HepG2 (cell line): ENCODE measurements around the gene NOXO1. TPM values are rescaled to one million over a fixed set of nuclear protein-coding genes. Genes with fewer than 3 reads are reported as not detected.

Experiments used
- ATAC-seq: fragments of 200-7000 bp; cut with Tn5 transposase; 3 replicates; pipeline ENCODE4 v1.9.1; 2020; ENCODE audit warnings: mild to moderate bottlenecking, moderate library complexity
- BruUV-seq: library from RNA; stranded (reverse); fragments of 400-500 nt; replicated peaks from 2 replicates; lab custom pipeline; 2021; lab: Mats Ljungman, UMichigan
- CTCF ChIA-PET: fragments of 300-600 bp; formaldehyde crosslinking; extraction: SDS; loops from one replicate; lab custom pipeline; 2021; ENCODE audit warnings: low total read pairs, inconsistent platforms, low intra/inter-chr PET ratio; lab: Yijun Ruan, JAX
- POLR2A ChIA-PET: fragments of 350-600 bp; sonication (Branson Sonifier 250); formaldehyde crosslinking; loops from one replicate; lab custom pipeline; 2020; ENCODE audit warnings: antibody characterized with exemption, inconsistent platforms; lab: Yijun Ruan, JAX
- DNase-seq: peaks from one replicate; pipeline ENCODE4 v3.0.0-alpha.2; 2015; ENCODE audit warnings: low spot score
- FAIRE-seq: peaks from 3 replicates; lab custom pipeline; 2011; peaks lifted over from hg19 to GRCh38; lab: Jason Lieb, UNC
- H2AFZ ChIP-seq: one replicate; pipeline ENCODE4 v1.6.1; 2011; ENCODE audit warnings: low read length, inconsistent platforms
- H3K27ac ChIP-seq: fragments of 300-600 bp; 3 replicates; pipeline ENCODE4 v1.8.0; 2011; ENCODE audit warnings: mixed run types, mild to moderate bottlenecking, mixed read lengths, low read length, inconsistent platforms; ENCODE audit not compliant: insufficient read depth; ENCODE audit errors: extremely low read length
- H3K27me3 ChIP-seq, 2 experiments: fragments of 200-600 bp in 1 of 2; 2 replicates in 1 of 2; 3 replicates in 1 of 2; pipeline versions ENCODE4 v1.6.0 to v1.8.0; 2011; ENCODE audit warnings: low read length in 2 of 2, mild to moderate bottlenecking in 2 of 2, moderate library complexity in 2 of 2, inconsistent platforms in 1 of 2; ENCODE audit not compliant: insufficient read depth in 2 of 2, control insufficient read depth in 1 of 2
- H3K36me3 ChIP-seq, 2 experiments: fragments of 200-600 bp in 1 of 2; replicated peaks in 1 of 2; 2 replicates in 1 of 2; 3 replicates in 1 of 2; pipeline versions ENCODE4 v1.5.1 to v1.8.0; 2011; ENCODE audit warnings: low read length in 2 of 2, inconsistent platforms in 1 of 2; ENCODE audit not compliant: insufficient read depth in 2 of 2, control insufficient read depth in 1 of 2
- H3K4me1 ChIP-seq: 2 replicates; pipeline ENCODE4 v1.5.1; 2012; ENCODE audit warnings: low read length, inconsistent platforms; ENCODE audit not compliant: insufficient read depth
- H3K4me2 ChIP-seq: 2 replicates; pipeline ENCODE4 v1.6.0; 2011; ENCODE audit warnings: low read depth, low read length, inconsistent platforms
- H3K4me3 ChIP-seq, 3 experiments: fragments of 200-600 bp in 1 of 3; sonication (generic), shearing (Covaris generic) in 1 of 3; replicated peaks in 1 of 3; 2 replicates each; pipeline ENCODE4 v1.5.1; 2011 to 2016; ENCODE audit warnings: low read length in 3 of 3, inconsistent platforms in 2 of 3, low read depth in 2 of 3, mild to moderate bottlenecking in 2 of 3, control low read depth in 1 of 3, mixed read lengths in 1 of 3; ENCODE audit not compliant: insufficient read depth in 1 of 3
- H3K79me2 ChIP-seq: one replicate; pipeline ENCODE4 v1.6.1; 2011; ENCODE audit warnings: low read length, inconsistent platforms; ENCODE audit not compliant: insufficient read depth
- H3K9ac ChIP-seq: 2 replicates; pipeline ENCODE4 v1.6.0; 2011; ENCODE audit warnings: mild to moderate bottlenecking, low read depth, low read length, inconsistent platforms; ENCODE audit not compliant: insufficient read depth
- H3K9me3 ChIP-seq: 2 replicates; pipeline ENCODE4 v1.5.1; 2012; ENCODE audit warnings: mild to moderate bottlenecking, low read length
- H4K20me1 ChIP-seq: 2 replicates; pipeline ENCODE4 v1.6.0; 2011; ENCODE audit warnings: inconsistent platforms, mild to moderate bottlenecking, low read length, moderate library complexity; ENCODE audit not compliant: insufficient read depth
- CHD4 ChIP-seq: fragments of 200-600 bp; sonication (generic); IDR thresholded peaks from 2 replicates; pipeline ENCODE4 v1.7.0; 2017; ENCODE audit warnings: mild to moderate bottlenecking, low read length, borderline replicate concordance
- FOSL2 ChIP-seq: sonication (generic); formaldehyde crosslinking; IDR thresholded peaks from 2 replicates; pipeline ENCODE4 v1.4.0; 2020; ENCODE audit warnings: missing genetic modification reagents
- GFI1 ChIP-seq: sonication (generic); formaldehyde crosslinking; IDR thresholded peaks from 2 replicates; pipeline ENCODE4 v1.5.0; 2020; ENCODE audit warnings: missing genetic modification reagents, mild to moderate bottlenecking, borderline replicate concordance
- KAT2B ChIP-seq: fragments of 150-350 bp; IDR thresholded peaks from 2 replicates; pipeline ENCODE4 v1.6.1; 2014; ENCODE audit warnings: low read depth, low read length, borderline replicate concordance
- MLLT10 ChIP-seq: sonication (generic); formaldehyde crosslinking; IDR thresholded peaks from 2 replicates; pipeline ENCODE4 v1.4.0; 2020; ENCODE audit warnings: missing genetic modification reagents
- PHB2 ChIP-seq: fragments of 450-650 bp; IDR thresholded peaks from 2 replicates; pipeline ENCODE4 v1.6.1; 2018; ENCODE audit not compliant: partially characterized antibody
- RORA ChIP-seq: sonication (generic); formaldehyde crosslinking; IDR thresholded peaks from 2 replicates; pipeline ENCODE4 v1.5.0; 2020; ENCODE audit warnings: mild to moderate bottlenecking, missing genetic modification reagents, moderate library complexity
- SP4 ChIP-seq: sonication (generic); formaldehyde crosslinking; IDR thresholded peaks from 2 replicates; pipeline ENCODE4 v1.8.1; 2023; ENCODE audit warnings: mild to moderate bottlenecking, missing genetic modification reagents
- SUZ12 ChIP-seq: fragments of 150-350 bp; IDR thresholded peaks from 2 replicates; pipeline ENCODE4 v1.6.1; 2014; ENCODE audit warnings: low read depth, low read length
- ZFX ChIP-seq: sonication (generic); formaldehyde crosslinking; IDR thresholded peaks from 2 replicates; pipeline ENCODE4 v1.4.0; 2020; ENCODE audit warnings: mild to moderate bottlenecking, low read depth, missing genetic modification reagents, moderate library complexity
- ZNF17 ChIP-seq: sonication (generic); formaldehyde crosslinking; IDR thresholded peaks from 2 replicates; pipeline ENCODE4 v1.5.0; 2020; ENCODE audit warnings: mild to moderate bottlenecking, missing genetic modification reagents
- ZNF274 ChIP-seq: sonication (generic); formaldehyde crosslinking; IDR thresholded peaks from 2 replicates; pipeline ENCODE4 v1.5.1; 2020; ENCODE audit warnings: mild to moderate bottlenecking, missing genetic modification reagents
- ZNF280B ChIP-seq: sonication (generic); formaldehyde crosslinking; IDR thresholded peaks from 2 replicates; pipeline ENCODE4 v1.5.0; 2020; ENCODE audit warnings: missing genetic modification reagents, mild to moderate bottlenecking, borderline replicate concordance
- ZNF292 ChIP-seq: sonication (generic); formaldehyde crosslinking; IDR thresholded peaks from 2 replicates; pipeline ENCODE4 v1.8.1; 2022; ENCODE audit warnings: mild to moderate bottlenecking, low read depth, missing genetic modification reagents, borderline replicate concordance
- ZNF329 ChIP-seq: sonication (generic); formaldehyde crosslinking; IDR thresholded peaks from 2 replicates; pipeline ENCODE4 v1.9.0; 2021; ENCODE audit warnings: low read depth, mild to moderate bottlenecking, missing genetic modification reagents
- ZNF691 ChIP-seq: sonication (generic); formaldehyde crosslinking; IDR thresholded peaks from 2 replicates; pipeline ENCODE4 v1.4.0; 2020; ENCODE audit warnings: missing genetic modification reagents, low read depth, mild to moderate bottlenecking, borderline replicate concordance
- ZNF766 ChIP-seq: sonication (generic); formaldehyde crosslinking; IDR thresholded peaks from 2 replicates; pipeline ENCODE4 v1.5.0; 2020; ENCODE audit warnings: missing genetic modification reagents, borderline replicate concordance
- ZNF781 ChIP-seq: sonication (generic); formaldehyde crosslinking; IDR thresholded peaks from 2 replicates; pipeline ENCODE4 v1.5.1; 2020; ENCODE audit warnings: borderline replicate concordance, mild to moderate bottlenecking, missing genetic modification reagents; ENCODE audit errors: not compliant biosample characterization
- ZSCAN5A ChIP-seq: sonication (generic); formaldehyde crosslinking; IDR thresholded peaks from 2 replicates; pipeline ENCODE4 v1.8.0; 2022; ENCODE audit warnings: mild to moderate bottlenecking, missing genetic modification reagents, borderline replicate concordance
- WGBS: methylation state at CpG from one replicate; pipeline ENCODE4 v1.1.6; 2017; ENCODE audit warnings: low lambda C conversion rate; 5-methylcytosine and 5-hydroxymethylcytosine counted together
- in situ Hi-C: cut with HindIII; loops from 2 replicates; pipeline ENCODE4 v1.10.0; 2017; ENCODE audit warnings: low pct_unique_long_range_greater_than_20kb; ENCODE audit not compliant: extremely low pct_ligation_motif_present
- intact Hi-C: fragments of 100-400 bp; cut with micrococcal nuclease; formaldehyde crosslinking; loops from one replicate; pipeline ENCODE4 v1.10.0; 2022; ENCODE audit not compliant: unreplicated experiment
- polyA plus RNA-seq, 8 experiments: library from polyadenylated mRNA; depleted of rRNA in 3 of 8; stranded (reverse) in 7 of 8; unstranded in 1 of 8; fragments of >200 nt; fragmentation: Illumina TruSeq in 4 of 8; extraction: Trizol in 4 of 8; gene quantifications; 2 replicates each; pipeline versions ENCODE4 v1.2.1 to v1.2.3, GENCODE V29; 2011 to 2016; ENCODE audit warnings: low read depth in 4 of 8, missing spikeins in 1 of 8, mixed read lengths in 1 of 8; ENCODE audit not compliant: insufficient read depth in 1 of 8
- total RNA-seq, 5 experiments: library from RNA; depleted of rRNA; stranded (reverse); fragments of >200 nt; fragmentation: Illumina TruSeq; extraction: Trizol; gene quantifications; 2 replicates each; pipeline ENCODE4 v1.2.3, GENCODE V29; 2016; ENCODE audit warnings: low read depth in 1 of 5

Gene NOXO1
- total and polyA plus RNA-seq, 2 of the 13 experiments (the other 11 are each of a cell fraction or from before 2014, with no cell fraction given) = 0.69 to 1.4 TPM

GRCh38 chr16:1936945-1937479 is 44.3 kb downstream of the NOXO1 start (continued):
- no peak for TF ChIP-seq ZNF691 (CRISPR knock-in tag)
- TF ChIP-seq SUZ12 = no peak
- TF ChIP-seq FOSL2 (CRISPR knock-in tag) = no peak
- no peak for TF ChIP-seq ZNF280B (CRISPR knock-in tag)

- CTCF ChIA-PET = no interaction called here
- peak; percentile 30 for ATAC-seq
- Histone ChIP-seq H2AFZ (no peak overlapping the region), H3K79me2 (peaks cover under 1% of the 10 kb centered on the region), H3K4me2 (peak overlapping the region; percentile 68), H3K27ac (peak overlapping the region; percentile 5), H3K36me3 (peaks cover 0 to 11% of the 10 kb centered on the region in 2 experiments; a peak in 3 of 5 replicates), H3K27me3 (peaks cover 0 to 1% of the 10 kb centered on the region in 2 experiments; a peak in 2 of 5 replicates), H4K20me1 (no peaks in the 10 kb centered on the region), H3K9ac (peak overlapping the region; percentile 46; the same call in 1 of the 2 replicates), H3K4me1 (peaks cover 83% of the 10 kb centered on the region), H3K9me3 (no peaks in the 10 kb centered on the region), H3K4me3 (peak overlapping the region in 2 of 3 experiments; percentile 39 to 58; a peak in 4 of 6 replicates)
- no peak for DNase-seq
- in situ Hi-C loops (no loop called here), intact Hi-C loops (loop anchor here (2.0 kb wide), 1 partner anchor 70 kb away; no protein-coding TSS in a partner anchor)
- POLR2A ChIA-PET = interaction anchor here (1.3 to 1.8 kb wide), 4 partner anchors 8 to 106 kb away, joined by 4 to 34 read pairs (median 10); partner anchors contain the start of genes FAHD1, HAGH, MSRB1 and RPS2
- BruUV-seq = no TSS peak
- no peak for FAIRE-seq
- WGBS = 33% methylated on average over 7 of the region's 23 CpGs
- TF ChIP-seq PHB2 (no peak), ZNF17 (CRISPR knock-in tag) (no peak), ZNF781 (CRISPR knock-in tag) (no peak), RORA (CRISPR knock-in tag) (no peak), ZNF292 (0 out of 2 replicates have a peak, but pooled peaks have one; percentile 38), MLLT10 (CRISPR knock-in tag) (no peak), ZNF766 (CRISPR knock-in tag) (no peak), KAT2B (no peak), GFI1 (CRISPR knock-in tag) (no peak), ZNF274 (CRISPR knock-in tag) (no peak), ZNF329 (CRISPR knock-in tag) (no peak), ZSCAN5A (CRISPR knock-in tag) (no peak), CHD4 (no peak), SP4 (no peak), ZFX (CRISPR knock-in tag) (peak; percentile 47; the same call in 1 of the 2 replicates)
These were observed 48.1 kb downstream of the NOXO1 start for GRCh38 chr16:1933097-1933661.
